ENCODE results near the gene CFAP410.
"Not testable (repeated sequence)": the region's sequence is repeated elsewhere in the genome, so short reads cannot be mapped to it uniquely, and the experiment has no call there.

The CFAP410 gene

DNA sequence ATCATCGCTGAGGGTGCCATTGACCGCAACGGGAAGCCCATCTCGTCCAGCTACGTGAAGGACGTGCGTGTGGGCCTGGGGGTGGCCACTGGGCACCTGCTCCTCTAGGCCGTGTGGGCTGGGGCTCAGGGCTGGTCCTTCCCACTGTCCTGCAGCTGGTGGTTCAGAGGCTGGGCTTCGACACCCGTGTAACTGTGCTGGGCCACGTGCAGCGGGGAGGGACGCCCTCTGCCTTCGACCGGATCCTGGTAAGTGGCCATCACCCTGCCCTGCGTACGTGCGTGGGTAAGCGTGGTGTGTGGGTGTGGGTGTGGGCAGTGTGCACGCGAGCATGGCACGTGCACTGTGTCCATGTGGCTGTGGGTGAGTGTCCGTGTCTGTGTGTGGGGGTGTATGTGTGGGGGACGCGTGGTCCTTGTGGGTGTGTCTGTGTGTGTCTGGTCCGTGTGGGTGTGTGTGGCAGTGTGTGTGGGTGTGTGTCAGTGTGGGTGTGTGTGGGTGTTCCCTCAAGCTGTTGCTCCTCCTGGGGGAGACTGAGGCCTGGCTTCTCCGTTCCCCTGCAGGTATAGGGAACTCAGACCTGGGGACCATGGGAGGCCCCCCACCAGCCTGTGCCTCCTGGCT is 22.8 kb downstream of the CFAP410 start:
- DNase-seq (ENCODE audit: low read depth): no peak

- no peak for DNase-seq (ENCODE audit: low read depth)
These were observed 23.4 kb downstream of the CFAP410 start for GRCh38 chr21:44315691-44316203.

DNA sequence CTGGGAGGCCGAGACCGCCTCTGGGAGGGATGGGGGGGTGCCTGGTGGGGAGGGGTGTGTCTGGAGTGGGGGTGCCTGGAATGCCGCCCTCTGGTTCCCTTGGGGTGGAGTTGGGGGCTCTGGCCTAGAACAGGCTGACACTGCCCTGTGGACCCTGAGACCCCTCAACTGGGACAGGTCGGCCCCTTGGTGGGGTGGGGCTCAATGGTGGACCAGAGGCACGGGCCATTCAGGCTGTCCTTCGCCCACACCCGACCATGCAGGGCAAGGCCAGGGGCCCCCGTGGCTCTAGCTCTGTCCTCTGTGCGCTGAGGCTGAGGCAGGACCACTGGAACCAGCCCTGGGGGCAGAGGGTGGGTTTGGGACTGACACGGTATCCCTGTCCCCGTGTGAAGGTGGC is 24.6 kb downstream of the CFAP410 start:
- DNase-seq (ENCODE audit: low read depth): no peak

DNA sequence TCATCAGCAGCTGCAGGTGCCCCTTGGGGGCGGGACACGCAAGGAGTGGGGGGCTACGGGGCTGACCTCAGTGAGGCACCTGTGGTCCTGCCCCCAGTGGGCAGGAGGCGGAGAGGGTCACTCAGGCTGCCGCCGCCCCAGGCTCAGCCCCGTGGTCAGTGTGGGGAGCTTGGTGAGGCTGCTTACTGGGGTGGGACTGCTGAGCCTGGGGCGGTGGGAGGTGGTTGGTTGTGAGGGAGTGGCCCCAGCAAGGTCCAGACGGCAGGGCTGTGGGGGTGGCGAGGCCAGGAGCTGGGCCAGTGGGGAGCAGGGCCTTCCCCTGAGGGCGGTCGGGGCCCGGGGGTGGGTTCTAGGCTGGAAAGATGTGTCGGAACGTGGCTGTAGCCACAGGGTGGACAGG is 25.1 kb downstream of the CFAP410 start:
- DNase-seq (ENCODE audit: low read depth): no peak

DNA sequence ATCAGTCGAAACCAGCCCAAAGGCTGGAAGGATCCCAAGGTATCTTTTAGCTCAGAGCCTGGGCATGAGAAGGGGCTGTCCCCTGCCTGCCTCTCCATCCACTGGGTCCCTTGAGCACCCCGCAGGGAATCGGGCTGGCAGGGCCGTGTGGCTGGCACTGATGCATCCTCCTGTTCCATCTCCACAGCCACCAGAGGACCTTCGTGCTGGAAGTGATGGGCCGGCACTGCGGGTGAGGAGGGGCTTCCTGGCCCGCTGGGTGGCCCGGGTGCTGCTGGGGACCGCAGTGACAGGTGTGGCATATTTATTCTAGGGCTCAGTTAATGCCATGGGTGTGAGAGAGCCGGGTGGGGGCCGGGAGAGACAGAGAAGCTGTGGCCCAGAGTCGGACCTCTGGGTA is 25.7 kb downstream of the CFAP410 start:
- DNase-seq (ENCODE audit: low read depth): no peak

DNA sequence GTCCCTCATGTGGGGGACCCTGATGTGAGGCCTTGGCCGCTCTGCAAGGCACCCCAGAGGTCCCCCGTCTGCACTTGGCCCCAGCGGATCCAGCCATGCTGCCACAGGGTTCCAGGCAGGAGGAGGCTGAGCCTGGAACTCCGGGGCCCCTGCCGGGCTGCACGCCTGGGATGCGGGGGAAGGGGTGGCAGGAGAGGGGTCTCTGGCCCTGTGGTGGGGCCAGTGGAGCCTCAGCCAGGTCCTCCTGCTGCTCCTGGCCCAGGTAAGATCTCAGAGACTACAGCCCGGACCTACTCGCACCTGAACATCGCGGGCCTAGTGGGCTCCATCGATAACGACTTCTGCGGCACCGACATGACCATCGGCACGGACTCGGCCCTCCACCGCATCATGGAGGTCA is 26.5 kb downstream of the CFAP410 start:
- no peak for DNase-seq (ENCODE audit: low read depth)

DNA sequence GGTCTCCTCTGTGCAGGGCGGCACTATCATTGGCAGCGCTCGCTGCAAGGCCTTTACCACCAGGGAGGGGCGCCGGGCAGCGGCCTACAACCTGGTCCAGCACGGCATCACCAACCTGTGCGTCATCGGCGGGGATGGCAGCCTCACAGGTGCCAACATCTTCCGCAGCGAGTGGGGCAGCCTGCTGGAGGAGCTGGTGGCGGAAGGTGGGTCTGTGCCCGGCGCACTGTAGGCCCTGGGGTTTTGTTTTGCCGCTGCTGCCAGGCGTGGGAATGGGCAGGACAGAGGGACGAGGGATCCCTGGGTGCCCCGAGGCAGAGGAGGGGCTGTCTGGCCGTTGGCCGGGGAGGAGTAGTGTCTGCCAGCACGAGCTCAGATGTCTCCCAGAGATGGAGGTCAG is 27.1 kb downstream of the CFAP410 start:
- no peak for DNase-seq (ENCODE audit: low read depth)

- DNase-seq (ENCODE audit: low read depth): no peak
These were observed 28.3 kb downstream of the CFAP410 start for GRCh38 chr21:44310628-44311507.

GRCh38 chr21:44306936-44307704 is 32.1 kb downstream of the CFAP410 start:
- DNase-seq (ENCODE audit: low read depth): no peak

GRCh38 chr21:44305691-44306090 is 33.5 kb downstream of the CFAP410 start:
- no peak for DNase-seq (ENCODE audit: low read depth)

DNA sequence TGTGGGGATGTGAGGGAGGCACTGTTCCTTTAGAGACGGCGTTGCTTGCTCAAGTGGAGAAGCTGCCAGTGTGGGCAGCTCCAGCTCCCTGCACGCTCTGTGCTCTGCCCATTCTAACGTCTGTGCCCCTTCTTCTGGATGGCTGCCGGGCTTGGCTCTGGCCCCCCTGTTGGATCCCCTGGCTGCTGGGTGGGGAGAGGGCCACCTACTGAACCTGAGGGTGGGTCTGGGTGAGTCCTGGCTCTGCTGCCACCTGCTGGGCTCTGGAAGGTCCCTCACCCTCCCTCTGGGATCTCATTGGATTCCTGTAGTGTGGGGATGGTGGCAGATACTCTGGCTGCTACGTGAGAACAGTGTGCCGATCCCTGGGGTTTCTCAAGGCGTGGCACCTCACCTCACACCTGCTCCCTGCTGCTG is 34.3 kb downstream of the CFAP410 start:
- peak; percentile 55 for DNase-seq (ENCODE audit: low read depth)

GRCh38 chr21:44304011-44304616 is 35.1 kb downstream of the CFAP410 start:
- no peak for DNase-seq (ENCODE audit: low read depth)

DNA sequence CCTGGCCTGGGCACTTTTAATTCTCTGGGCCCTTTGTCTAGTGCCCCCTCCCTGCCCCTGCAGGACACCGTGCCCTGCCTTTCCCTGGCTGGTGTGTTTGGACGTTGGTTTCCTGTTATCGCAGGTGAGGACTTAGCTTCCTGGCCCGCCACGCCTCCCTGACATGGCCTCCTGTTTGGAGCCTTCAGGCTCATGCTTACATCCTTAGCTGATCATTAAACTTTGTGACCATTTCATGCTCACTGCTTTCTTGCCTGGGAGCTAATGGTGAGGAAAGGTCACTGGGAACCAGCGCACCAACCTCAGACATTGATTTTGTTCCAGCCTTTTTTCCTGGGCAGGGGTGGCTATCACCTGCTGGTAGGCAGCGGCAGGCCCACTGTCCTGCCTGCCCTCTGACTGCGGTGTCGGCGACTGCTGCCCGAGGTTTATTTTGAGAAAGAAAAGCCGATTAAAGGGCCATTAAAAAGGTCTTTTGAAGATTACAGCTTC is 35.7 kb downstream of the CFAP410 start:
- DNase-seq (ENCODE audit: low read depth): no peak

DNA sequence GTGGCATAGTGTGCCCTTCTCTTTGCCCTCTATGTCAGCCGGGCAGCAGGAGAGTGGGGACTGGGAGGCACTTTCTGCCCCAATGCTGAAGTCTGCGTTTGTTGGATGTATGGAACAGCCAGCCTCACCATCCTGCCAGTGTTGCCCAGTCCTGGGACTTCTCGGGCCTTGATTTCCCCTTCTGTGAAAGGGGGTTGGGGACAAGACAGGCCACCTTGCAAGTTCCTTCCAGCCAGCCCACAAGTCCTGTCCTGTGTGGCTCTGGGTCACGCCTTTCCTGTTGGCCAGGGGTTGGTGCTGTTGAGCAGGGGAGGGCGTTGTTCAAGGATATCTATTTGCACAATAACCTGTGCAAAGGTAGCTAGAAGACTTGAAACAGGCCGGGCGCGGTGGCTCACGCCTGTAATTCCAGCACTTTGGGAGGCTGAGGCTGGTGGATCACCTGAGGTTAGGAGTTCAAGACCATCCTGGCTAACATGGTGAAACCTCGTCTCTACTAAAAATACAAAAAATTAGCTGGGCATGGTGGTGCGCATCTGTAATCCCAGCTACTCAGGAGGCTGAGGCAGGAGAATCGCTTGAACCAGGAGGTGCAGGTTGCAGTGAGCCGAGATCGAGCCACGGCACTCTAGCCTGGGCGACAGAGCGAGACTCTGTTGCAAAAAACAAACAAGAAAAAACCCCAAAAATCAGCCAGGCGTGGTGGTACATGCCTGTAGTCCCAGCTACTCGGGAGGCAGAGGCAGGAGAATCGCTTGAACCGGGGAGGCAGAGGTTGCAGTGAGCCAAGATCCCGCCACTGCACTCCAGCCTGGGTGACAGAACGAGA is 36.4 kb downstream of the CFAP410 start:
- DNase-seq (ENCODE audit: low read depth): not testable (repeated sequence)

GRCh38 chr21:44301961-44302406 is 37.2 kb downstream of the CFAP410 start:
- no peak for DNase-seq (ENCODE audit: low read depth)

GRCh38 chr21:44301141-44301540 is 38.0 kb downstream of the CFAP410 start:
- no peak for DNase-seq (ENCODE audit: low read depth)

- peak; percentile 63 for DNase-seq (ENCODE audit: low read depth)
These were observed 38.8 kb downstream of the CFAP410 start for GRCh38 chr21:44300262-44300959.

GRCh38 chr21:44299458-44300261 is 39.5 kb downstream of the CFAP410 start, which contains the start of gene PFKL:
PFKL (plus strand) TSS chr21:44300053; CDS start chr21:44300106, 53 bp downstream.
- DNase-seq (ENCODE audit: low read depth): peak; percentile 67

- peak; percentile 17 for DNase-seq (ENCODE audit: low read depth)
These were observed 40.1 kb downstream of the CFAP410 start for GRCh38 chr21:44299085-44299457.

Data from ELR (cell line).